Measurements from ENCODE around the gene ANKRD13A. TPM values are rescaled to one million over a fixed set of nuclear protein-coding genes. Genes with fewer than 3 reads are reported as not detected.

The ANKRD13A gene
- total and polyA plus RNA-seq, 2 donors (not counting 3 experiments of a cell fraction or from before 2014, with no cell fraction given): 37.0 to 43.9 TPM

- FAIRE-seq (no peak), DNase-seq (ENCODE audit: low read depth, low spot score) (no peak)
- H3K9me3 ChIP-seq (replicated peaks; ENCODE audit: control insufficient read depth, insufficient read depth, low read length): no peaks in the 10 kb centered on the region
- ChIA-PET POLR2A (interaction anchor here (0.7 kb wide), 1 partner anchor 304 kb away, joined by 3 read pairs; no protein-coding TSS in a partner anchor), CTCF (interaction anchor here (0.6 kb wide), 1 partner anchor 50 kb away, joined by 4 read pairs; no protein-coding TSS in a partner anchor)
- TF ChIP-seq MYC (IDR thresholded peaks at IDR 0.05; ENCODE audit: low read depth, low read length) (no peak), JUN (IDR thresholded peaks at IDR 0.05; ENCODE audit: borderline replicate concordance, insufficient read depth, insufficient read length, low read depth) (no peak), EZH2 (IDR thresholded peaks at IDR 0.05; ENCODE audit: borderline replicate concordance, low read depth, low read length, severe bottlenecking) (no peak)
- TF ChIP-seq, protein P1, sequence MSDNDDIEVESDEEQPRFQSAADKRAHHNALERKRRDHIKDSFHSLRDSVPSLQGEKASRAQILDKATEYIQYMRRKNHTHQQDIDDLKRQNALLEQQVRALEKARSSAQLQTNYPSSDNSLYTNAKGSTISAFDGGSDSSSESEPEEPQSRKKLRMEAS (IDR thresholded peaks at IDR 0.05; ENCODE audit: insufficient read depth, insufficient read length): no peak
- H3K4me2 ChIP-seq (ENCODE audit: insufficient read depth, low read length): no peak overlapping the region
- peaks cover 10 to 14% of the 10 kb centered on the region in 2 experiments for H3K36me3 ChIP-seq (ENCODE audit: control insufficient read depth in 2 of 2, extremely low read depth in 1 of 2, insufficient read depth in 2 of 2, low read length in 2 of 2)
- H3K79me2 ChIP-seq (ENCODE audit: control insufficient read depth, insufficient read depth, low read length): no peaks in the 10 kb centered on the region
- no peak overlapping the region for H3K4me3 ChIP-seq (replicated peaks in 1 of 3; ENCODE audit: insufficient read depth in 1 of 3, low read depth in 1 of 3, low read length in 3 of 3)
- no peak overlapping the region for H3K9ac ChIP-seq (replicated peaks; ENCODE audit: extremely low read depth, insufficient read depth, low read length)
- H3K4me1 ChIP-seq (ENCODE audit: control insufficient read depth, extremely low read depth, insufficient read depth, low read length): peaks cover 16% of the 10 kb centered on the region
- no peaks in the 10 kb centered on the region for H4K20me1 ChIP-seq (replicated peaks; ENCODE audit: control insufficient read depth, extremely low read depth, insufficient read depth, low read length)
- intact Hi-C loops (cut with micrococcal nuclease): no loop called here
- H3K27ac ChIP-seq (ENCODE audit: insufficient read depth, low read depth, low read length): no peak overlapping the region
- no TSS peak for BruUV-seq (replicated peaks)
- no peak overlapping the region for H2AFZ ChIP-seq (ENCODE audit: low read depth, low read length)
- H3K27me3 ChIP-seq (ENCODE audit: control insufficient read depth in 2 of 2, insufficient read depth in 2 of 2, low read length in 2 of 2): no peaks in the 10 kb centered on the region
- H3K9me1 ChIP-seq (replicated peaks; ENCODE audit: control insufficient read depth, extremely low read depth, insufficient read depth, low read length): no peaks in the 10 kb centered on the region
- dilution Hi-C loops (cut with MboI; ENCODE audit: extremely low pct_ligation_motif_present, low sequenced_read_pairs): no loop called here
Measured at GRCh38 chr12:109966546-109966945, 32.7 kb upstream of the ANKRD13A start.

GRCh38 chr12:109967383-109968031 lies 31.7 kb upstream of the ANKRD13A start:
- FAIRE-seq (peak; percentile 47), DNase-seq (ENCODE audit: low read depth, low spot score) (no peak)
- no peak overlapping the region for H2AFZ ChIP-seq (ENCODE audit: low read depth, low read length)
- no TSS peak for BruUV-seq (replicated peaks)
- H3K27ac ChIP-seq (ENCODE audit: insufficient read depth, low read depth, low read length): no peak overlapping the region
- H3K27me3 ChIP-seq (ENCODE audit: control insufficient read depth in 2 of 2, insufficient read depth in 2 of 2, low read length in 2 of 2): no peaks in the 10 kb centered on the region
- H3K4me1 ChIP-seq (ENCODE audit: control insufficient read depth, extremely low read depth, insufficient read depth, low read length): peaks cover 16% of the 10 kb centered on the region
- peaks cover 8 to 10% of the 10 kb centered on the region in 2 experiments for H3K36me3 ChIP-seq (ENCODE audit: control insufficient read depth in 2 of 2, extremely low read depth in 1 of 2, insufficient read depth in 2 of 2, low read length in 2 of 2)
- dilution Hi-C loops (cut with MboI; ENCODE audit: extremely low pct_ligation_motif_present, low sequenced_read_pairs) (no loop called here), intact Hi-C loops (cut with micrococcal nuclease) (no loop called here)
- no peak for TF ChIP-seq FOS (IDR thresholded peaks at IDR 0.05; ENCODE audit: borderline replicate concordance, insufficient read depth, low read length)
- no peak for TF ChIP-seq CTCF (IDR thresholded peaks at IDR 0.05; ENCODE audit: extremely low read depth in 1 of 2, insufficient read depth in 1 of 2, low read depth in 1 of 2, low read length in 2 of 2)
- no peak for TF ChIP-seq GATA2 (IDR thresholded peaks at IDR 0.05; ENCODE audit: insufficient read depth, insufficient read length, low read depth, low read length)
- ChIA-PET CTCF (interaction anchor here (0.8 to 1.0 kb wide), 3 partner anchors 23 to 57 kb away, joined by 3 to 4 read pairs (median 3); no protein-coding TSS in a partner anchor), POLR2A (no interaction called here)
- no peak overlapping the region for H3K4me3 ChIP-seq (replicated peaks in 1 of 3; ENCODE audit: insufficient read depth in 1 of 3, low read depth in 1 of 3, low read length in 3 of 3)
- no peak overlapping the region for H3K4me2 ChIP-seq (ENCODE audit: insufficient read depth, low read length)
- no peaks in the 10 kb centered on the region for H3K9me3 ChIP-seq (replicated peaks; ENCODE audit: control insufficient read depth, insufficient read depth, low read length)
- H3K9ac ChIP-seq (replicated peaks; ENCODE audit: extremely low read depth, insufficient read depth, low read length): no peak overlapping the region
- no peaks in the 10 kb centered on the region for H3K9me1 ChIP-seq (replicated peaks; ENCODE audit: control insufficient read depth, extremely low read depth, insufficient read depth, low read length)
- H3K79me2 ChIP-seq (ENCODE audit: control insufficient read depth, insufficient read depth, low read length): no peaks in the 10 kb centered on the region
- H4K20me1 ChIP-seq (replicated peaks; ENCODE audit: control insufficient read depth, extremely low read depth, insufficient read depth, low read length): no peaks in the 10 kb centered on the region
